ENCODE results near the gene TENM3.
A peak's percentile ranks its signal among the peaks of the same experiment; 100 is the strongest.

Gene TENM3

DNA sequence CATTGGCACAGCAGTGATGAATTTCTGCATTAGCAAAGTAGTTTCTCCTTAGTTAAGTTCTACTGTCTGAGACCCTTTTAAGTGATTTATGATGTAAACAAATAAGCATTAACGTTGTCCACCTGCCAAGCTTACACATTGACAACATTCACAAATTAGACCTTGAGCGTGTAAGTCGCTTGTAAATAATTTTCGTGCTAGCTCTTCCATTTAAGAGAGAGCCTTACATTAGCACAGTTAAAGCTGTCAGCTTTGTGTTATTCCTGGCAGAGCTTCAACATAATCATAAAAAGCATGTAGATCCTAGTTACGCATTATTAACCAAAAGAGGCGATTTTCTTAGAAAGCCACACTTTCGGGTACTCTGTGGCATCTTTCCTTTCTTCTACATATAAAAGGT lies 546.3 kb downstream of the TENM3 start:
- peaks cover 5% of the 10 kb centered on the region for H3K27me3 Mint-ChIP-seq
- H3K4me3 Mint-ChIP-seq: no peak overlapping the region
- H3K27ac Mint-ChIP-seq: no peak overlapping the region
- H3K9me3 Mint-ChIP-seq: no peaks in the 10 kb centered on the region
- no peaks in the 10 kb centered on the region for H3K4me1 Mint-ChIP-seq
- H3K36me3 Mint-ChIP-seq: no peaks in the 10 kb centered on the region

DNA sequence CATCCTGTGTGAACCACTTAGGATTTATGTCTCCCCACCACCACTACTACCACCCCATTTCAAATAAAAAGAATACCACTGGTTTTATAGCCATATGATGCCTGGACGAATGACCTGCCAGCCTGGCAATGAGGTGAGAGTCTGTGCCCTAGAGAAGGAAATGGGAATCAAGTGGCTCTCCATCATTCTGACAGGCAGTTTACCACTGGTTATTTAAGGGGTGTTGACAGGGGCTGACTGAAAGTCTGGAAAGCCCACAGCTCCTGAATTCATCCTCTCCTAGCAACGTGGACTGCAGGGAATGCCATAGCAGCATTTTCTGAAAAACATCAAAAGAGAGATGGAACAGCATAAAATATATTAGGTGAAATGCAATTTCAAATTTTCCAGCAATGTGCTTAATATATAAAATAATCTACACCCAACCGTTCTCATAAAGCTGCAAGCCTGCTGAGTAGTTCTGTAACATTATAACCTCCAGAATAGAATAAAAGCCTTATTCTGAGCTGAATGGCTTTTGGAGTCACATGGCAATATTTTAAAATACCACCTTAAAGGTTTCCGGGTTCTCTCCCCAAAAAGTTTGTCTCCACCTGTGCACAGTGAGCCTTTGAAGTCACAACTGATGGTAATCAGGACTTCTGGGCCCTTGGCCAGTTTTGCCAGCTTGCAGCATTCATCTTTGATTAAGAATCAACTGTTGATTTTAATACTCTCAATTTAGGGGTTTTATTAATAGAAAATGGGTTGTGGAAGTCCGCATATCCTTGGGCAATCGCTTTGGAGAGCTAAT lies 552.4 kb downstream of the TENM3 start:
- Mint-ChIP-seq H3K9me3 (no peaks in the 10 kb centered on the region), H3K4me1 (no peaks in the 10 kb centered on the region), H3K4me3 (no peak overlapping the region), H3K27me3 (peaks cover 3% of the 10 kb centered on the region), H3K27ac (no peak overlapping the region), H3K36me3 (no peaks in the 10 kb centered on the region)

DNA sequence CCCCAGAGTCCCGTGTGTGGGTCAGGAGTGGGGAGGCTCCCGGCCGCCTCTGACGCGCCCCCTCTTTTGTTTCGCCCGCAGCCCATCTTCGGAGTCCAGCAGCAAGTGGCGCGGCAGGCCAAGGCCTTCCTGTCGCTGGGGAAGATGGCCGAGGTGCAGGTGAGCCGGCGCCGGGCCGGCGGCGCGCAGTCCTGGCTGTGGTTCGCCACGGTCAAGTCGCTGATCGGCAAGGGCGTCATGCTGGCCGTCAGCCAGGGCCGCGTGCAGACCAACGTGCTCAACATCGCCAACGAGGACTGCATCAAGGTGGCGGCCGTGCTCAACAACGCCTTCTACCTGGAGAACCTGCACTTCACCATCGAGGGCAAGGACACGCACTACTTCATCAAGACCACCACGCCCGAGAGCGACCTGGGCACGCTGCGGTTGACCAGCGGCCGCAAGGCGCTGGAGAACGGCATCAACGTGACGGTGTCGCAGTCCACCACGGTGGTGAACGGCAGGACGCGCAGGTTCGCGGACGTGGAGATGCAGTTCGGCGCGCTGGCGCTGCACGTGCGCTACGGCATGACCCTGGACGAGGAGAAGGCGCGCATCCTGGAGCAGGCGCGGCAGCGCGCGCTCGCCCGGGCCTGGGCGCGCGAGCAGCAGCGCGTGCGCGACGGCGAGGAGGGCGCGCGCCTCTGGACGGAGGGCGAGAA lies 556.5 kb downstream of the TENM3 start:
- Mint-ChIP-seq H3K36me3 (no peaks in the 10 kb centered on the region), H3K27ac (no peak overlapping the region)

DNA sequence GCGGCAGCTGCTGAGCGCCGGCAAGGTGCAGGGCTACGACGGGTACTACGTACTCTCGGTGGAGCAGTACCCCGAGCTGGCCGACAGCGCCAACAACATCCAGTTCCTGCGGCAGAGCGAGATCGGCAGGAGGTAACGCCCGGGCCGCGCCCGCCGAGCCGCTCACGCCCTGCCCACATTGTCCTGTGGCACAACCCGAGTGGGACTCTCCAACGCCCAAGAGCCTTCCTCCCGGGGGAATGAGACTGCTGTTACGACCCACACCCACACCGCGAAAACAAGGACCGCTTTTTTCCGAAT lies 557.0 kb downstream of the TENM3 start:
- no peaks in the 10 kb centered on the region for H3K9me3 Mint-ChIP-seq
- H3K27ac Mint-ChIP-seq: no peak overlapping the region
- peaks cover under 1% of the 10 kb centered on the region for H3K27me3 Mint-ChIP-seq
- no peak overlapping the region for H3K4me3 Mint-ChIP-seq
- no peaks in the 10 kb centered on the region for H3K4me1 Mint-ChIP-seq
- no peaks in the 10 kb centered on the region for H3K36me3 Mint-ChIP-seq

More for the DNA sequence above, 556.5 kb downstream of the TENM3 start:
- no peaks in the 10 kb centered on the region for H3K9me3 Mint-ChIP-seq
- peaks cover 3% of the 10 kb centered on the region for H3K27me3 Mint-ChIP-seq
- no peaks in the 10 kb centered on the region for H3K4me1 Mint-ChIP-seq
- H3K4me3 Mint-ChIP-seq: no peak overlapping the region

DNA sequence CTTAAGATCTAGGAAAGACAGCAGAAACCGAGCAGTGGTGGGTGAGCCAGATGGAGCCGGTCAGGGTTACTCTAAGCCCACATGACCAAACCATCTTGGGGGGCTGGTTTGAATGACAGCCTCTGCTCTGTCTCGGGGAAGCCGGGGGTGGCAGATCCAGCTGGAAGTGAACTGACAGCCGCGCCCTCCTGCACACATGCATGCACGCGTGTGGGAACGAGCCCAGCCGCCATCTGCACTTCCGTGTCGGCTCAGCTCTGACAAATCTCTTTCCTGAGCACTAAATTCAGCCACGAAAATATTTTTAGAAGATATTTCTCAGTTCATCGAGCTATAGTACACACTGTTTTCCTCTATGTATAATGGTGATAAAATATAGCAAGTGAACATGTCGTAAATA lies 558.4 kb downstream of the TENM3 start:
- Mint-ChIP-seq H3K4me1 (peaks cover 3% of the 10 kb centered on the region), H3K27me3 (peaks cover 1% of the 10 kb centered on the region), H3K4me3 (no peak overlapping the region), H3K9me3 (no peaks in the 10 kb centered on the region), H3K27ac (no peak overlapping the region), H3K36me3 (no peaks in the 10 kb centered on the region)

DNA sequence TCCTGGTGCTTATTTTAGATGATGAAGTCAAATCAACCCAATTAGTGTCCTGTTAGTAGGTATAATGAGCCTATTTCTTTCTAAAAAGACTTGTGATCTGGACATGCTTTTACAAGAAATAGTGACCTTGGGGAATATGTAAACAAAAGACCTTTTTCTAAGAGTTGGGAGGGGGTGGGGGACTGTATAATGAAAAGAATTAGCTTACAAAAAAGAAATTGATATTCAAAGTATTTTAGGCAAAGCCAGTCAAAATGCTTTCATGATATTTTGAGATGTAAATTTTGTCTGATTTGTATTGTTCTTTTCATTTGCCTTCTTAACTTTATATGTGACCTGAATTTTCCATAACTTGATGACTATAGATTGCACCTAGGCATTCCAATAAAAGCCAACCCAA lies 559.4 kb downstream of the TENM3 start:
- peaks cover 5% of the 10 kb centered on the region for H3K4me1 Mint-ChIP-seq
- H3K4me3 Mint-ChIP-seq: no peak overlapping the region
- H3K27ac Mint-ChIP-seq: no peak overlapping the region
- no peaks in the 10 kb centered on the region for H3K9me3 Mint-ChIP-seq
- H3K36me3 Mint-ChIP-seq: no peaks in the 10 kb centered on the region
- H3K27me3 Mint-ChIP-seq: peaks cover 1% of the 10 kb centered on the region

DNA sequence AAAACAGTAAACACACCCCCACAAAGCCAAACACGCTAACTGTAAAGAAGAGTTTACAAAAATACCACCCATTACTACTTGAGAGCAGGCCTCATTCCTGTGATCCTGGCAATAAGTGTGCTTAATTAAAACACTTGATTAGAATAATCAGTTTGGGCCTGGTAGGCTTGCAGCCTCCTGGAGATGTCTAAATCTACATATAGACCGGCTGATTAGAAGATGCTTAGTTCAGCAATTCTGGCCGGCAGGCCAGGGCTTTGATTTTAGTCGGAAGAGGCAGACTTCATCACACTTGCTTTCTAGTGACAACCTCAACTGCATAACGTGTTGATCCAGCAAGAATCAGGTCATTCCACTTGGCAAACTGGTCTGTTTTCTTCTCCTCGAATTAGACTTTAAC lies 560.0 kb downstream of the TENM3 start:
- Mint-ChIP-seq H3K36me3 (no peaks in the 10 kb centered on the region), H3K27me3 (peaks cover 1% of the 10 kb centered on the region), H3K4me1 (peaks cover 6% of the 10 kb centered on the region), H3K9me3 (no peaks in the 10 kb centered on the region), H3K4me3 (no peak overlapping the region), H3K27ac (no peak overlapping the region)

DNA sequence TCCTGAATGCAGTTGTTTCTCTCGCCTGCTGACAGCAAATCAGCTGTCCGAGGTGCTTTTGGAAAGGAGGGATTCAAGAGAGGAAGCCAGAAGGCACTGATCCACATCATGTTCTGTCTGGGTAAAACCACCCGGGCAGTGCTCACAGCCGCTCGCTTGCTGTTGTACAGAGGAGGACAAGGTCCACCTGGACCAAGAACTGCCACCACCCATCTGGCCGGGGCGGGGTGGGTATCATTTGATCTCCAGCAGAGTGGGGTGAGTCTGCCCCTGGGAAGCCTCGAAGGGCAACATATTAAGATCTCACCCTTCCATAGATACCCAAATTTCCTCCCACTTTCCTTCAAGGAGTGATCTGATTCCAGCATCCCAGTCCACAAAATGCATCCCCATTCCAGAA lies 560.9 kb downstream of the TENM3 start:
- Mint-ChIP-seq H3K4me1 (peaks cover 15% of the 10 kb centered on the region), H3K4me3 (no peak overlapping the region), H3K36me3 (no peaks in the 10 kb centered on the region), H3K27me3 (peaks cover 1% of the 10 kb centered on the region), H3K9me3 (no peaks in the 10 kb centered on the region), H3K27ac (no peak overlapping the region)

DNA sequence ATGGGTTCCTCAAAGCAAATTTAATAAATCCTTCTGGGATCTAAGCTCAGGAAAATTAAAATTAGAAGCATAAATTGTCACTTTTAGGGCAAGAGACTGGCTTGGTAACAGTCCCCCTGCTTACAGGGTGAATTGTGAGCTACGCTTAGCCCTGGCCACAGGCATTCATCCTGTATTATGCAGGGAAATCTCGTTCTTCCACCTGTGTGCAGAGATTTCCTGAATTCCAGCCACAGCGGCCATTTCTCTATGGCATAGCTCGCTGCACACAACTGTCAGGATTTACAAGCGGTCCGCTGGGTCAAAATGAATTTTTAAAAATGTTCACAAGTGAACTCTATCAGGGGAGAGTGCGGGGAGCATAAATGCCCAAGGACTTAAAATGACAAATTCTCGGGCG lies 562.1 kb downstream of the TENM3 start:
- Mint-ChIP-seq H3K36me3 (no peaks in the 10 kb centered on the region), H3K27ac (no peak overlapping the region), H3K27me3 (peaks cover 1% of the 10 kb centered on the region), H3K4me3 (no peak overlapping the region), H3K9me3 (no peaks in the 10 kb centered on the region), H3K4me1 (peaks cover 17% of the 10 kb centered on the region)

DNA sequence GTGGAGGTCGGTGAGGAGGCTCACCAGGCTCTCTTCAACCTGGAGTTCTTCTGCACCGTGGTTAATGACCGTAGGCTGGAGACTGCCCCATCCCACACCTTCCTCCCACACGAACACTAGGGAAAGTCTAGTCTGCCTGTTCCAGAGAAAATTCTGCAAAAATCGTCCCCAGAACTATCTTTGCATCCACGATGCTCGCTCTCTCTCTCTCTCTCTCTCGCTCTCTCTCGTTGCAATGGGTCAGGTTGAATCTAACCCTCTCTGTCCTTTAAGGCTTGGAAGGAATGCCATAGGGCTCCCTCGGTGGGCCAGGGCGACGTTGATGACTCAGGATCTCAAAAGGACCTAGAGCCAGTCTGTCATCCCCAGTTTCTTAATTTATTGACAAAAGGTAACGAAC lies 562.5 kb downstream of the TENM3 start:
- Mint-ChIP-seq H3K27me3 (peaks cover 1% of the 10 kb centered on the region), H3K27ac (peak overlapping the region; percentile 76), H3K4me3 (no peak overlapping the region), H3K4me1 (peaks cover 17% of the 10 kb centered on the region), H3K36me3 (no peaks in the 10 kb centered on the region), H3K9me3 (no peaks in the 10 kb centered on the region)

DNA sequence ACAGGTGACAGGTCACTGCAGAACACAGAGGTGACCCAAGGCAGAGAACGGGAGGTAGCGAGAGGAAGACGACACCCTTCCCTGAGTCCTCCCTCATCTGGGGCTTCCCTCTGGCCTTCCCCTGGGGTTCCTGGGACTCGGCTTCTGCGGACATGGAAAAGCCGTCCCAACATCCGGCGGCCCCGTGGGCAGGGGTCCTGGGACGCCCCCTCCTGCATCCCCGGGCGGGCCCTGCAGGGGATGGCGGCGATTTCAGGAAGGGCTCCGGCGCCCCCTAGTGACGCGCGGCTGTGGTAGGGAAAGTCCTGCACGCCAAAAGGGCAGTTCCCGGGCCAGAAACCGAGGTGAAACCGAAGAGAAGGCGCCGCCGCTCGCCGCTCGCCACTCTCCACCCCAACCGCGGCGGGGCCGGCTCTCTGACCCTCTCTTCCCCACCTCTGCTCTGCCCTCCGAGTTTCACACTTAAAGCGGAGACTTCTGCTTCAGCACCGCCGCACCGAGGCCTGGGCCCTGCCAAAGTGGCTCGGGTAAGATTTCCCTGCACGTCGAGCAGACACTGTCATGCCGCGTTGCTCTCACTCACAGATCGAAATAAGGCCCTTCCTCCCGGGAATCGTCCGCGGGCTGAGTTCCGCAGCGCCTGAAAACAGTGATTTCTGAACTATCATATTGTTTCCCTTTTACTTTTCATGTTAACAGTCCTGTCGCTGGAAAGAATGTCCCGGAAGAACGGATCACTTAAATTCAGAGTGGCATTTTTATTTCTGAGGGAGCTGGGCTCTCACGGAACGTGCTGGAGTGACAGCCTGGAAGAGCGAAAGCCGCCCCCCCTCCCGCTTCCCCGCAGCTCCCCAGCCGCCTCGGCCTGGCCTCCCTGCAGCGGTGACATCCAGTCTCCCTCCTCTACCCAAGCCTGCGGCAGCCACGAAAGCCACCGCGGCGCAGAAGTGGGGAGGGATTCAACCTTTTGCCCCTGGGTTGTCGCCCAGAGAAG lies 563.4 kb downstream of the TENM3 start:
- Mint-ChIP-seq H3K27ac (no peak overlapping the region), H3K27me3 (peaks cover 1% of the 10 kb centered on the region), H3K36me3 (no peaks in the 10 kb centered on the region), H3K4me3 (peak overlapping the region; percentile 83), H3K4me1 (peaks cover 17% of the 10 kb centered on the region), H3K9me3 (no peaks in the 10 kb centered on the region)

DNA sequence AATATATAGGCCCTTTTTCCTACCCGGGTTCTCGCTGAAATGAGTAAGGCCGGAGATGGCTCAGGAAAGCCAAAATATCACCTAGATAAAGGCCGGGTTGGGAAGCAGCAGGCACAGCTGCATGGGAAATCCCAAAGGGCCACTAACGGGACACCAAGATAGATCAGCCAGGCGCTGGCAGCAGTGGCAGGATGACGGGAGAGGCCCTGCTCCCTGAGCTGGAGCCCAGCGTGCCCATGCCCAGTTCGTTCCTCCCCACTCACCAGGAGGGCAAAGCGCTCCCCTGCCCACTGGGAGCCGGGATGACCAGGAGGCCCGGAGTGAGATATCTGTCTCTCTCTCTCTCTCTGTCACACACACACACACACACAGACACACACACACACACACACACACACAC lies 564.1 kb downstream of the TENM3 start:
- no peak overlapping the region for H3K4me3 Mint-ChIP-seq
- H3K36me3 Mint-ChIP-seq: no peaks in the 10 kb centered on the region
- peaks cover 1% of the 10 kb centered on the region for H3K27me3 Mint-ChIP-seq
- peaks cover 17% of the 10 kb centered on the region for H3K4me1 Mint-ChIP-seq
- H3K9me3 Mint-ChIP-seq: peaks cover 7% of the 10 kb centered on the region
- H3K27ac Mint-ChIP-seq: no peak overlapping the region

DNA sequence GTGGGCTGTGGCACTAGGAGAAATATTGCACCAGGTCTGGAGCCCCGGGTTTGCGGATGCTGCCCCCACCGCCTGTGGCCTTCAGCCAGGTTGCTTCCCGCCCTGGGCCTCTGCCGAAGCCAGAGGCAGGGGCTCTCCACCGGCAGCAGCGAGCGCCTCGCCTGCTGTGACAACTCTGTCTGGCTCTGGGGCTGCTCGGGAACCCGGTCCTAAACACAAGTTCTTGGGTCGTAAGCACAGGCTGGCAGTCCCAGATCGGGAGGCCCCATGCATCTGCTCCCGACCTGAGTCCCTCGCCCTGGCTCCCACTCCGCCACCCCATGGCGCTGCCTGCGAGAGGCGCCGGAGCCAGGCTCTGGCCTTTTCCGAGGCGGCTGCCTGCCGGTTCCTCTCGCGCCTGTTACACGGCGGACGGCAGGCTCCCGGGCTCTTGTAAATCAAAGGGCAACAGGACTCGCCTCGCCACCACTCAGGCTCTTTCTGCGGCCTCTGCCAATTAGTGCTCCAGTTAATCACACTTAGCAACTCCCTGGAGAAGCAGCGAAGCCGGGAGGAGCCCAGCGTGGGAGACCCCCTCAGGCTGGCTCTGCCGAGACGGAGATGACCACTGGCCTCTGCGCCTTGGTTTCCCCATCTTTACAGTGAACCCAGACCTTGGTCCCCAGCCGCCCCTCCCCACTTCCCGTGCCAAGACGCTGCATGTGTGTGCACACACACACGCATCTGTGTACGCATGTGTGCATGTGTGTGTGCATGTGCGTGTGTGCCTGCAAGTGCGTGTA lies 564.8 kb downstream of the TENM3 start:
- no peak overlapping the region for H3K4me3 Mint-ChIP-seq
- H3K27me3 Mint-ChIP-seq: peaks cover 1% of the 10 kb centered on the region
- no peak overlapping the region for H3K27ac Mint-ChIP-seq
- no peaks in the 10 kb centered on the region for H3K36me3 Mint-ChIP-seq
- H3K4me1 Mint-ChIP-seq: peaks cover 17% of the 10 kb centered on the region
- peaks cover 8% of the 10 kb centered on the region for H3K9me3 Mint-ChIP-seq

DNA sequence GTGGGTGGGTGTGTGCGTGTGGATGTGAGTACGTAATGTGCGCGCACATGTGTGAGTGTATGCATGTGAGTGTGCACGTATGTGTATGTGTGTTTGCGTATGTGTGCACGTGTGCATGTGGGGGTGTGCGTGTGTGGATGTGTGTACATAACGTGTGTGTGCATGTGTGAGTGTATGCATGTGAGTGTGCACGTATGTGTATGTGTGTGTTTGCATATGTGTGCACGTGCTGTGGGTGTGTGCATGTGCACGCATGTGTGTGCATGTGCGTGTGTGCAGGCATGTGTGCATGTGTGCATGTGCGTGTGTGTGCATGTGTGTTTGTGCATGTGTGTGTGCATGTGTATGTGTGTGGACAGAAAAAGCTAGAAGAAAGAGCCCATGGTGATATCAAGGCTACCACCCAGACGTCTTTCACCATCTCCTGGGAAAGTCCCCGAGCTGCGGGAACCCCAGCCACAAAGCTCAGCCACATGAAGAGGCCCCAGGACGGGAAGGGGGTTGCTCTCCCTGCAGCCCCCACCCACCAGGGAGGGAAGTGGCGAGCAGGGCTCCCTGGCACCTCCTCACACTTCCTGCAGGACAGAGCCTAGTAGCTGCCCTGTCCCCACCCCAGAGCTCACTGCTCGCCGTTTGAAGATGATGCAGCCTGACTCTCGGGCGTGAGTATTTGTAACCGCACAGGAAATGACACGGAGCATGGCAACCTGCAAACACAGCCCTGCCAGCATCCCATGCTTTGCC lies 565.6 kb downstream of the TENM3 start:
- Mint-ChIP-seq H3K4me3 (peak overlapping the region; percentile 11), H3K27me3 (peaks cover 1% of the 10 kb centered on the region), H3K36me3 (no peaks in the 10 kb centered on the region), H3K9me3 (peaks cover 8% of the 10 kb centered on the region), H3K4me1 (peaks cover 21% of the 10 kb centered on the region), H3K27ac (peak overlapping the region; percentile 46)

Measured in activated naive CD4-positive, alpha-beta T cell treated with anti-CD3 and anti-CD28 coated beads, Interleukin-2, amount 50 U/mL, for 24 hours (primary cell).